RCC 7860 (cell line): ENCODE measurements around the gene SRGAP1.
"Not testable (repeated sequence)": the region's sequence is repeated elsewhere in the genome, so short reads cannot be mapped to it uniquely, and the experiment has no call there.

ENCODE experiments used
- DNase-seq: peaks from one replicate; pipeline ENCODE4 v3.0.0-alpha.2; 2015; ENCODE audit warnings: low spot score
- FAIRE-seq: peaks from 2 replicates; lab custom pipeline; 2012; peaks lifted over from hg19 to GRCh38; lab: Jason Lieb, UNC

Gene SRGAP1

GRCh38 chr12:64142784-64143183 is 298.3 kb downstream of the SRGAP1 start:
- DNase-seq: no peak
- FAIRE-seq: no peak

GRCh38 chr12:64145226-64145625 is 300.7 kb downstream of the SRGAP1 start:
- DNase-seq: no peak
- FAIRE-seq: no peak

DNA sequence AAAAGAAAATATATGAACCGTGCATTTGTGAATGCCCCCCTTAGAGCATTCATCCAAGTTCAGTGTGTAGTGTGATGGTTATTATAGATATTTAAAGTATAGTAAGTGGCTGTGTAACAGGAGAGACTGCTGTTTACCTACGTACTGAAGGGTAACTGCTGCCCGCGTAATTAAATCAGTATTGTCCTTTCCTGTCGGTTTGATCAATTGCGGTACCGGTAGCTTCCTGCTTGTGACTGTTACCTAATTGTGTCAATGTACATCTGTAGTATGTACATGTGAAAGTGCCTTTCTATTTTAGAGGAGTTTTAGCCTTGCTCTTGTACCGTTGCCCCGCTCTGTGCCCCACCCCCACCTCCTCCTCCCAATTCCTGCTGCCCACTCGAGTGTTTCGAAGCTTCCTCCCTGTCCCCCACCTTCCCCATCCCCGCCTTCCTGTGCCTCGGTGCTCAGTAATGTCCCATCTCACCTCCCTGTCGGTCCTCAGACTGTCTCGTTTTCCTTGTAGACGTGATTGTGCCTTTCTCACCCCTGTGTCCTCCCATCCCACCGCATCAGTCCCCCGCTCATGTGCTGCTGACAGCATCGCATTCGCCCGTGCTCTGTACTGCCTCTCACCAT is 302.6 kb downstream of the SRGAP1 start:
- DNase-seq (peak; percentile 84), FAIRE-seq (peak; percentile 76)

GRCh38 chr12:64147875-64148274 is 303.4 kb downstream of the SRGAP1 start:
- FAIRE-seq: peak; percentile 80
- peak; percentile 27 for DNase-seq

- FAIRE-seq: no peak
- no peak for DNase-seq
Measured at GRCh38 chr12:64154677-64155076, 310.2 kb downstream of the SRGAP1 start.

GRCh38 chr12:64157110-64157509 is 312.6 kb downstream of the SRGAP1 start:
- FAIRE-seq: no peak
- no peak for DNase-seq

GRCh38 chr12:64160021-64160710 is 315.7 kb downstream of the SRGAP1 start:
- DNase-seq (no peak), FAIRE-seq (no peak)

- FAIRE-seq: no peak
- no peak for DNase-seq
Measured at GRCh38 chr12:64160711-64161060, 316.2 kb downstream of the SRGAP1 start.

DNA sequence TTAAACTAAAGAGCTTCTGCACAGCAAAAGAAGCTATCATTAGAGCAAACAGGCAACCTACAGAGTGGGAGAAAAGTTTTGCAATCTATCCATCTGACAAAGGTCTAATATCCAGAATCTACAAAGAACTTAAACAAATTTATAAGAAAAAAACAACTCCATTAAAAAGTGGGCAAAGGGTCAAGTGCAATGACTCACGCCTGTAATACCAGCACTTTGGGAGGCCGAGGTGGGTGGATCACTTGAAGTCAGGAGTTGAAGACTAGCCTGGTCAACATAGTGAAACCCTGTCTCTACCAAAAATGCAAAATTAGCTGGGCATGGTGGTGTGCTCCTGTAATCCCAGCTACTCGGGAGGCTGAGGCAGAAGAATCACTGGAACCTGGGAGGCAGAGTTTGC is 322.1 kb downstream of the SRGAP1 start:
- DNase-seq, FAIRE-seq: not testable (repeated sequence)

GRCh38 chr12:64167041-64167440 is 322.5 kb downstream of the SRGAP1 start:
- FAIRE-seq, DNase-seq: not testable (repeated sequence)

GRCh38 chr12:64170024-64170423 is 325.5 kb downstream of the SRGAP1 start:
- no peak for FAIRE-seq
- DNase-seq: no peak

GRCh38 chr12:64170730-64171129 is 326.2 kb downstream of the SRGAP1 start:
- FAIRE-seq (no peak), DNase-seq (no peak)

DNA sequence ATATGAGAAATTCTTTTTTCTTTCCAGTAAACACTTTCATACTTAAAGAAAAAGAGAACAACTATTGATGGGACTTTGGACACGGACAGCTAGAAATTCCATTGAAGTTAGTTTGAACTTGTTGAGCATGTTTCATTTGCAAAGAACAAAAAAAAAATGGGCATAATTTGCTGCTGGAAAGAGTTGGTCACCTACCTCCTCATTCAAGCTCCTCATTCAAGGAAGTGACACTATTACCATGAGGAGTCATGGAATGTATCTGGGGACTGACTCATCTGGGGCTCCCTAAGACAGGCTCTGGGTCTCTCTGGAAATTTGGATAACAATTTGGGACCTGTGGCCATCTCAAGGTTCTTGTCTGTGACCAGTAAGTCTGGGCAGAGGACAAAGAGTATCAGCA is 327.2 kb downstream of the SRGAP1 start:
- FAIRE-seq (peak; percentile 72), DNase-seq (peak; percentile 69)

- no peak for DNase-seq
- FAIRE-seq: no peak
Measured at GRCh38 chr12:64172143-64172970, 327.9 kb downstream of the SRGAP1 start.

GRCh38 chr12:64173456-64173855 is 329.0 kb downstream of the SRGAP1 start:
- FAIRE-seq (no peak), DNase-seq (no peak)

DNA sequence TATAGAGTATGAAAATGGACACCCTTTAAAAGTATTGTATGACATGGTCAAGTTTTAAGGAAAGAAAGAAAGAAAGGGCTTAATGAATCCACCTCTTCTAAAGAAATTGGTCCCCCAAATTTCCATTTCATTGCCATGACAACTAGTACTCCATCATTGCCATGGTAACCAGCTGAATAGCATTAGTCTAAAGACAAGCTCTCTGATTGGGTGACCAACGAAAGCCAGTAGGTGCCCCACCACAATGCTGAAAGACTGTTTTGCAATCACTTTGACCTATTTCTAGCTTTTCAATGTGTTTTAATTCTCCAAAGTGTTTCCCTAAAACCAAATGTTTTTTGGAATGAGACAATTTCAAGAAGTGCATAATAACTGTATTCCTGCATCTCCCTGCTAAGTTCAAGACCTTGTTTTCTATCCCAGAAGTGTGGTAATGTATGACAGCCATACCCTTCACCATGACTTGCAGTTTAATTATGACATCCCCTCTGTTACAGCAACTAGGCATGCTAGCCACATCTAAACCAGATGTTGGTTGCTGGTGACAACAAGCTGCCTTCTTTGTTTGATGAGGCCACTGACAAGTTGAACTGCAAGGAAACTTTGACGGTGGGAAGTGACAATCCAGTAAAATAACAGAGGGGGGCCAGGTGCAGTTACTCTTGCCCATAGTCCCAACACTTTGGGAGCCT is 330.9 kb downstream of the SRGAP1 start:
- FAIRE-seq (no peak), DNase-seq (no peak)

DNA sequence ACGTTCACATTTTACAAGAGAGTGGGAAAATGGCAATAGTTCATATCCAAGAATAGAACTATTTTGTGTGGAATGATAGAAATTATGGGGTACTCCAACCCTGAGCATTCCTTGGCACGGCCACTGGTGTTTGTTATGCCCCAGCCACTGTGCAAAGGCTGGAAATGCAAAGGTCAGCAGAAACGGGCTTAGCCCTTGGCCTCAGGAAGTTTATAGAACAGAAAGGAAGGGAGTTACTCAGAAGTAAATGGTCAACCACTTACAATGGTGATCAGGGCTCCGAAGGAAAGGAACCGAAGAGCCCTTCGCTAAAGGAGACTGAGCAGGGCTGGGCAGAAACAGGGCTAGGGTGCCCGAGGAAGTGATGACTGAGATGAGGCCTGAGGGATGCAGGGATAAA is 332.5 kb downstream of the SRGAP1 start:
- no peak for FAIRE-seq
- no peak for DNase-seq

DNA sequence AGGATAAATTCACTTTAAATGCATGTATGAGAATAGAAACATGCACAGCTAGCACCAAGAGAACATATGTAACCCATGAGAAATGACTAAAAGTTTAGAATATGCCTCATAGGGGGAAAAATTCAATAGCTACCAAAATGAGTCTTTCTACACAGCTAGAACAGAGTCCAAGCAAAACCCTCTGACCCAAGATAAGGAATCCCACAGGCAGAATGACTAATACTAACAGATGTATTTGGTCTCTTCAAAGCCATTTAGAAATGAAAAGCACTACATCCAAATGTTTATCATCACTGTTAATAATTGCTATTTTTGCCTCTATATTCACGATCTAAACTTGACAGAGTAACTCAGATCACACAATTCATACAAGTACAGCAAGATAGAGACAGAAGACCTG is 333.6 kb downstream of the SRGAP1 start:
- DNase-seq (peak; percentile 80), FAIRE-seq (peak; percentile 96)

DNA sequence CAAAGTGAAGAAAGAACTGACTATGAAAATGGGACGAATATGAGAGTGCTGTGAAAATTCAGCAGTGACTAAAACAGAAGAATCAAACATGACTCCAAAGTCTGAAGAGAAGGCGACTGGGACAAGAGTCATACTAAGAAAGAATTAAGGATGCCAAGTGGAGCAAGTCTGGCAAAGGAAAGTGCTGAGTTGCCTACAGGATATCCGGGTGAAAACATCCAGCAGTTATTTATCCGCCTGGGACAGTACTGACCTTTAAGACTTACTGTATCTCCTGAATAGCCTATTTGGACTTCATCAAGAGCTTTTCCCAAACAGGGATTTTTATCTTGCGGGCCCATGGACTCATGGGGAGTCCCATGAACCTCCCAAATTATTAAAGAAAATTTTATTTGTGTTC is 336.5 kb downstream of the SRGAP1 start:
- DNase-seq (peak; percentile 86), FAIRE-seq (no peak)

DNA sequence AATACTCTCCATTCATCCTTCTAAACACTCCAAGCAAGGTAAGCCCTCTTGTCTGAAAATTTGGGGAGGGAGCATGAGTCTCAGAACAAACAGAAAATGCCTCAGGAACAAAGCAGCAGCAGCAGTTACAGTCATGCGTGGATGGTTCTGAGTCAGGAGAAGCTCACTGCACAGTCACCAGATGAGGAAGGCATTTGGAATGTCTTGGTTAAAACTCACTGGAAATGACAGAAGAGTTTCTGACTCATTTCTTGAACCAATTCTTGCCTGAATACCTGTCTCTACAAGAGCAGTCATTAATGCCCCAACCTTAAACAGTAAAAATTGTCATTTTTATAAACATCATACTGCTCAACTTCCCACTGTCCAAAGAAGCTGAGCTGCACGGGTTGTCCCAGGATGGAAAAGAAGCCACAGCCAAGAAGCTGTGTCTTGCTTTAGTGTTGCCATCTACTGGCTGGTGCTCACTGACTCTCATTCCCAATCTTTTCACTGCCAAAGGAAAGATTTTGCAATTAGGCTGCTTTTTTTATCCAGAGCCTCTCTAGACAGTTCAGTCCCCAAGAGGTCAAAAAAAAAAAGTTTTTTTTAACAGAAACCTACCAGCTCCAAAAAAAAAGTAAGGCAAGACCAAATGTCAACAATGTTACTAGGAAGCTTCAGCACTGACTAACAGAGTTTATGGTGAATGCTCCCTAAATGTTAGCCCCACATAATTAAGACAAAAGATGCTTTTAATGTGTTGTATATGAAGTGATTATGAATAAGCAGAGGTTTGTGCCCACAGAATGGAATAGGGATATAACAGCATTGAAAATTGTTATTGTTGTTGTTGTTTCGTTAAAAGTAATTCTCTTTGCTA is 337.2 kb downstream of the SRGAP1 start:
- DNase-seq: peak; percentile 99
- FAIRE-seq: peak; percentile 99
